Measurements from ENCODE around the gene KPNA2. TPM values are rescaled to one million over a fixed set of nuclear protein-coding genes. Genes with fewer than 3 reads are reported as not detected.

Gene KPNA2
- total and polyA plus RNA-seq, 2 of the 13 experiments (the other 11 are each of a cell fraction or from before 2014, with no cell fraction given), result 111 to 305 TPM

- Histone ChIP-seq H3K79me2 (ENCODE audit: insufficient read depth, low read length) (no peaks in the 10 kb centered on the region), H3K36me3 (replicated peaks in 1 of 2; ENCODE audit: control insufficient read depth in 1 of 2, insufficient read depth in 2 of 2, low read length in 2 of 2) (no peaks in the 10 kb centered on the region), H3K27ac (ENCODE audit: extremely low read length, insufficient read depth, low read length) (no peak overlapping the region), H2AFZ (ENCODE audit: low read length) (no peak overlapping the region), H3K27me3 (ENCODE audit: control insufficient read depth in 1 of 2, insufficient read depth in 2 of 2, low read length in 2 of 2) (0 out of 5 replicates have a peak, but pooled peaks cover 0 to 5% of the 10 kb centered on the region in 2 experiments), H3K4me3 (replicated peaks in 1 of 3; ENCODE audit: insufficient read depth in 1 of 3, low read depth in 2 of 3, low read length in 3 of 3) (no peak overlapping the region), H4K20me1 (ENCODE audit: insufficient read depth, low read length) (no peaks in the 10 kb centered on the region), H3K9ac (ENCODE audit: insufficient read depth, low read depth, low read length) (no peak overlapping the region), H3K4me2 (ENCODE audit: low read depth, low read length) (no peak overlapping the region), H3K4me1 (ENCODE audit: insufficient read depth, low read length) (peaks cover 35% of the 10 kb centered on the region), H3K9me3 (ENCODE audit: low read length) (no peaks in the 10 kb centered on the region)
- FAIRE-seq (no peak), ATAC-seq (no peak), DNase-seq (ENCODE audit: low spot score) (no peak)
- CTCF ChIA-PET (ENCODE audit: low intra/inter-chr PET ratio, low total read pairs), result no interaction called here
- BruUV-seq (replicated peaks), result no TSS peak
- POLR2A ChIA-PET, result no interaction called here
- TF ChIP-seq ZNF879 (CRISPR knock-in tag; IDR thresholded peaks at IDR 0.05), result no peak
- no peak for TF ChIP-seq ZNF335 (CRISPR knock-in tag; IDR thresholded peaks at IDR 0.05)
- TF ChIP-seq AHR (CRISPR knock-in tag; IDR thresholded peaks at IDR 0.05), result no peak
- no peak for TF ChIP-seq MYNN (CRISPR knock-in tag; IDR thresholded peaks at IDR 0.05; ENCODE audit: low read depth)
- TF ChIP-seq GTF2F1 (IDR thresholded peaks at IDR 0.05; ENCODE audit: low read length), result no peak
- no peak for TF ChIP-seq HNRNPL (IDR thresholded peaks at IDR 0.05; ENCODE audit: low read depth, low read length)
- TF ChIP-seq ZSCAN30 (CRISPR knock-in tag; IDR thresholded peaks at IDR 0.05), result no peak
- no peak for TF ChIP-seq SMYD3 (CRISPR knock-in tag; IDR thresholded peaks at IDR 0.05)
- TF ChIP-seq DPF2 (CRISPR knock-in tag; IDR thresholded peaks at IDR 0.05; ENCODE audit: borderline replicate concordance, low read depth), result no peak
- TF ChIP-seq SNRNP70 (IDR thresholded peaks at IDR 0.05; ENCODE audit: low read depth, low read length), result no peak
- TF ChIP-seq NCOA5 (CRISPR knock-in tag; IDR thresholded peaks at IDR 0.05), result no peak
- intact Hi-C loops (cut with micrococcal nuclease; ENCODE audit: unreplicated experiment), result loop anchor here (2.0 kb wide), 1 partner anchor 19 kb away; no protein-coding TSS in a partner anchor
- in situ Hi-C loops (cut with HindIII; ENCODE audit: extremely low pct_ligation_motif_present, low pct_unique_long_range_greater_than_20kb), result no loop called here
Measured at GRCh38 chr17:68013385-68013784, 22.1 kb upstream of the KPNA2 start.

Data from HepG2 (cell line).